Measurements from ENCODE around the gene RYR1.

Gene RYR1

GRCh38 chr19:38483016-38483630, 49.6 kb downstream of the RYR1 start:
- DNase-seq (ENCODE audit: low read depth): no peak
- TF ChIP-seq CTCF (conservative IDR thresholded peaks at IDR 0.05; ENCODE audit: low read depth, low read length): no peak

GRCh38 chr19:38484747-38485146, 51.3 kb downstream of the RYR1 start:
- DNase-seq (ENCODE audit: low read depth): no peak
- H3K4me3 ChIP-seq (ENCODE audit: low read depth, low read length): no peak overlapping the region

More at GRCh38 chr19:38483016-38483630, 49.6 kb downstream of the RYR1 start:
- no peak overlapping the region for H3K4me3 ChIP-seq (ENCODE audit: low read depth, low read length)

GRCh38 chr19:38485541-38486285, 52.2 kb downstream of the RYR1 start:
- no peak for TF ChIP-seq CTCF (conservative IDR thresholded peaks at IDR 0.05; ENCODE audit: low read depth, low read length)
- DNase-seq (ENCODE audit: low read depth): no peak
- H3K4me3 ChIP-seq (ENCODE audit: low read depth, low read length): no peak overlapping the region

More at GRCh38 chr19:38484747-38485146, 51.3 kb downstream of the RYR1 start:
- TF ChIP-seq CTCF (conservative IDR thresholded peaks at IDR 0.05; ENCODE audit: low read depth, low read length): no peak

GRCh38 chr19:38486731-38487336, 53.3 kb downstream of the RYR1 start:
- no peak for DNase-seq (ENCODE audit: low read depth)
- H3K4me3 ChIP-seq (ENCODE audit: low read depth, low read length): no peak overlapping the region
- TF ChIP-seq CTCF (conservative IDR thresholded peaks at IDR 0.05; ENCODE audit: low read depth, low read length): no peak

GRCh38 chr19:38488096-38488495, 54.6 kb downstream of the RYR1 start:
- H3K4me3 ChIP-seq (ENCODE audit: low read depth, low read length): no peak overlapping the region
- TF ChIP-seq CTCF (conservative IDR thresholded peaks at IDR 0.05; ENCODE audit: low read depth, low read length): no peak
- DNase-seq (ENCODE audit: low read depth): no peak

GRCh38 chr19:38488776-38489481, 55.4 kb downstream of the RYR1 start:
- TF ChIP-seq CTCF (conservative IDR thresholded peaks at IDR 0.05; ENCODE audit: low read depth, low read length): no peak
- no peak for DNase-seq (ENCODE audit: low read depth)
- H3K4me3 ChIP-seq (ENCODE audit: low read depth, low read length): no peak overlapping the region

Data from choroid plexus epithelial cell (primary cell).